ENCODE data around the gene CCL13. TPM values are rescaled to one million over a fixed set of nuclear protein-coding genes. Genes with fewer than 3 reads are reported as not detected.

The CCL13 gene
- total RNA-seq: not detected in 2 replicates

GRCh38 chr17:34356194-34356593, at the start of gene CCL13:
CCL13 (plus strand) TSS chr17:34356480; CDS start chr17:34356527, 47 bp downstream.

GRCh38 chr17:34319039-34319483, 37.2 kb upstream of the CCL13 start, which contains the start of gene CCL8:
CCL8 (plus strand) TSS chr17:34319435; CDS start chr17:34319502, 67 bp downstream.

GRCh38 chr17:34363183-34363661, 6.9 kb downstream of the CCL13 start, which contains the start of gene CCL1:
CCL1 (minus strand) TSS chr17:34363233; CDS start chr17:34363161, 72 bp downstream.

Other genes with a start within 250 kb of the CCL13 start
- gene CCL2, start 101.2 kb upstream of the CCL13 start, total RNA-seq: 128 and 362 TPM in 2 replicates
- 0.44 and 3.4 TPM in 2 replicates for gene CCL7, start 86.3 kb upstream of the CCL13 start, total RNA-seq
- not detected in 2 replicates for gene CCL11, start 70.7 kb upstream of the CCL13 start, total RNA-seq
- gene CCL8, start 37.0 kb upstream of the CCL13 start, total RNA-seq: not detected in 2 replicates
- gene CCL1, start 6.8 kb downstream of the CCL13 start, total RNA-seq: not detected in 2 replicates
- gene TMEM132E, start 223.1 kb downstream of the CCL13 start, total RNA-seq: under 0.01 TPM in 1 of 2 replicates, not detected in the other